Smooth muscle cell of the brain vasculature (primary cell): ENCODE measurements around the gene CLDN9.

Source experiments
- DNase-seq: peaks from one replicate; pipeline ENCODE4 v3.0.0-alpha.2; 2012; ENCODE audit warnings: low read depth, low spot score

CLDN9 gene

GRCh38 chr16:2974319-2975056 is 38.2 kb upstream of the CLDN9 start:
- no peak for DNase-seq

- DNase-seq = no peak
These were observed 37.4 kb upstream of the CLDN9 start for GRCh38 chr16:2975161-2975795.

- DNase-seq = no peak
These were observed 36.5 kb upstream of the CLDN9 start for GRCh38 chr16:2976201-2976600.

- DNase-seq = no peak
These were observed 36.0 kb upstream of the CLDN9 start for GRCh38 chr16:2976673-2977072.

GRCh38 chr16:2977440-2977839 is 35.3 kb upstream of the CLDN9 start:
- no peak for DNase-seq

- no peak for DNase-seq
These were observed 33.0 kb upstream of the CLDN9 start for GRCh38 chr16:2979669-2980226.

- peak; percentile 52 for DNase-seq
These were observed 32.2 kb upstream of the CLDN9 start, which contains the start of gene PKMYT1 for GRCh38 chr16:2980227-2981176. PKMYT1 (minus strand) TSS chr16:2980446; CDS start chr16:2979657, 789 bp downstream.

- no peak for DNase-seq
These were observed 31.4 kb upstream of the CLDN9 start for GRCh38 chr16:2981177-2981898.

- DNase-seq = no peak
These were observed 30.8 kb upstream of the CLDN9 start for GRCh38 chr16:2981899-2982250.

GRCh38 chr16:2982402-2982801 is 30.3 kb upstream of the CLDN9 start:
- DNase-seq = no peak

- peak; percentile 43 for DNase-seq
These were observed 29.0 kb upstream of the CLDN9 start for GRCh38 chr16:2983706-2984136.

- DNase-seq = no peak
These were observed 27.3 kb upstream of the CLDN9 start for GRCh38 chr16:2985462-2985861.

- DNase-seq = no peak
These were observed 26.8 kb upstream of the CLDN9 start for GRCh38 chr16:2985893-2986355.

GRCh38 chr16:2986623-2987188 is 26.0 kb upstream of the CLDN9 start:
- no peak for DNase-seq

- DNase-seq = no peak
These were observed 25.4 kb upstream of the CLDN9 start for GRCh38 chr16:2987286-2987685.

GRCh38 chr16:2987833-2988232 is 24.9 kb upstream of the CLDN9 start:
- no peak for DNase-seq

GRCh38 chr16:2988590-2989099 is 24.1 kb upstream of the CLDN9 start:
- no peak for DNase-seq

GRCh38 chr16:2990891-2991290 is 21.8 kb upstream of the CLDN9 start:
- DNase-seq = no peak

GRCh38 chr16:2991566-2992261 is 21.0 kb upstream of the CLDN9 start:
- DNase-seq = no peak
